HG02759 (cell line): Measurements from ENCODE around the gene CD79B.
"Not testable (repeated sequence)": the region's sequence is repeated elsewhere in the genome, so short reads cannot be mapped to it uniquely, and the experiment has no call there.

ENCODE experiments used
- ATAC-seq: cut with Tn5 transposase; IDR thresholded peaks from one replicate; pipeline ENCODE4 v1.9.1; 2021; ENCODE audit warnings: mild to moderate bottlenecking, moderate library complexity; ENCODE audit not compliant: unreplicated experiment

Gene CD79B

DNA sequence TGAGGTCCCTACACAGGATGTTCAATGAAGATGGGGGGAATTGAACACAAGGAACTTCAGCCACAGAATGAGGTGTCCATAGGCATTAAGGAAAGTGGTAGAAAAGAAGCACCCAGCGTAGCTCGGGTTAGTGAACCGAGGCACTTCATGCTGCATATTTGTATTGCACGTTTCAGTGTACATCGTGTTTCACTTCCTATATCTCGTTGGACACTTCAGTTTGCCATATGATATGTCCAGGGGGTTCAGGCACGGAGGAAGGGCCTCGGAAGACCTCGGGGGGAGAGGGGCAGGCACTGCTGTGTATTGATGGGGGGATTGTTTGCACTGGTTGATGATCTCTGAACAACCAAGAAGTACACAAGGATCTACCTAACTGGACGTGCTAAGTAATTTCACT lies 16.4 kb downstream of the CD79B start:
- ATAC-seq = not testable (repeated sequence)

DNA sequence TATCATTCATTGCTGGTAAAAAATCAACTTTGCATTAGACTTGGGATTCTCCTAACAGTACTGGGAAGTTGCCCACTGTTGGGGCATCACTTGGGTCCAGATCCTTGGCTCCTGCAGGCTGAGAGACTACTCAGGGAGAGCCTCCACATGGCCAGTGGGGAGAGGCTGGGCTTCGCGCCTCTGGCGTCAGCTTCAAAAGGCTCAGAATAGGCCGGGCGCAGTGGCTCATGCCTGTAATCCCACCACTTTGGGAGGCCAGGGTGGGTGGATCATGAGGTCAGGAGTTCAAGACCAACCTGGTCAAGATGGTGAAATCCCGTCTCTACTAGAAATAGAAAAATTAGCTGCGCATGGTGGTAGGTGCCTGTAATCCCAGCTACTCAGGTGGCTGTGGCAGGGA lies 17.7 kb downstream of the CD79B start:
- ATAC-seq = no peak

DNA sequence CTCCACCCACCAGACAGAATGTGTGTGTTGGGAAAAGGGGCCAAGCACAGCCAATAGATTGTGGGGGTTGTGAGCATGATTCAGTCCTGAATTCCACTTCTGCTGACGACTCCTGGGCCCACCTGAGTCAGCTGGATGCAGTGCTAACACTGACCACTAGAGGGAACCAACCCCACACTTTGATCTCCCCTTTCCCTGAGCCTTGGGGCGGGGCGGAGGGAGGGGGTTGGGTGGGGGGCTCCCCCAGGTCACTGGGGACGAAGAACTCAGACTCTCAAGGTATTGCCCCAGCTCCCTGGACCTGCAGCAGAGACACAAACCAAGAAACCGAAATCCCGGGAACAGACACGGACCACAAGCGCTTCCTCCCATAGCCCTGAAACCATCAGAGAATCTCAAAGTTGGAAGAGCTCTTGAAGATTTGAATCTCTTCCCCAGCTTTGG lies 20.5 kb downstream of the CD79B start:
- no peak for ATAC-seq

DNA sequence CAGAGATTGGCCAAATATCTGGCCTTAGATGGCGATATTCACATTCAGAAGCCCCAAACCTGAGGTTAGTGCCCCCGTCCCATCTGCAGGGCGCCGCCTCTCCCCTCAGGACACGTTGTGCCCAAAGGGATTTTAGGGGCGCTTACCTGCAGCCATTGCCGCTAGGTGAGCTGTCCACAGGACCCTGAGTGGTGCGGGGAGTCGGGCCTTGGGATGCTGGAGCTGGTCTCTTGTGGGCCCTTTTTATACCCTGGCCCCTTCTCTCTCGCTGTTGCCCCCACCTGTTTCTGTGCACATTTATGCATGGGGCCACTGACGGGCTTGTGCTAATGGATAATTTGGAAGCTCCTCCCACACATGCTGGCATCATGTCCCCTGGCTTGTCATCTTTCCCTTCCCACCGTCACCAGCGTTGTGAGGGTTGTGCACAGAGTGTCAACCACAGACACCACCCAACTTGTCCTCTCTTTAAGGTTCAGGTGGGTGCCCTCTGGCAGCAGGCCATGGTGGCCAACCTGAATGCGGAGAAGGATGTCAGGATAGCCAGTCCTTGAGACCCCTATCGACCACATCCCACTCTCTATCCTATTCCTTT lies 21.0 kb downstream of the CD79B start, which contains the start of gene CSHL1:
Gene CSHL1, minus strand, starts transcription at position 218 of the 595 bp plus-strand sequence. Its CDS starts 62 bp downstream, at position 156.
- ATAC-seq = no peak

DNA sequence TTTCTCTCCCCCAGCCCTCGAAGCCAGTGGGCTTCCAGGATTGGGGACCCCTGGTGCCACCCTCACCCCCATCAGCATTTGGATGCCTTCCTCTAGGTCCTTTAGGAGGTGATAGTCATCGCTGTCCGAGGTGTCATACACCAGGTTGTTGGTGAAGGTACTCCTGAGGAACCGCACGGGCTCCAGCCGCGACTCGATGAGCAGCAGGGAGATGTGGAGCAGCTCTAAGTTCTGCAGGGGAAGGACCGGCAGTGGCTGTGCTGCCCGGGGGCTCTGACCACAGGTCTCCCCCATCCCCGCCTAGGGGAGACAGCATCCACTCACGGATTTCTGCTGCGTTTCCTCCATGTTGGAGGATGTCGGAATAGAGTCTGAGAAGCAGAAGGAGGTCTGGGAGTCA lies 22.0 kb downstream of the CD79B start:
- ATAC-seq = no peak

DNA sequence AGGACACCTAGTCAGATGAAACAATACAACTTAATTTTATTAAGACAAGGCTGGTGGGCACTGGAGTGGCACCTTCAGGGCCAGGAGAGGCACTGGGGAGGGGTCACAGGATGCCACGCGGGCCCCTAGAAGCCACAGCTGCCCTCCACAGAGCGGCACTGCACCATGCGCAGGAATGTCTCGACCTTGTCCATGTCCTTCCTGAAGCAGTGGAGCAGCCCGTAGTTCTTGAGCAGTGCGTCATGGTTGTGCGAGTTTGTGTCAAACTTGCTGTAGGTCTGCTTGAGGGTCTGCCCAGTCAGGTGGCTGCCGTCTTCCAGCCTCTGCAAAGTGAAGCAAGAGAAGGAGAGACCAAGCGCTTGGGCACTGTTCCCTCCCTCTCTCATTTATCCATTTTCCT lies 22.5 kb downstream of the CD79B start:
- not testable (repeated sequence) for ATAC-seq

DNA sequence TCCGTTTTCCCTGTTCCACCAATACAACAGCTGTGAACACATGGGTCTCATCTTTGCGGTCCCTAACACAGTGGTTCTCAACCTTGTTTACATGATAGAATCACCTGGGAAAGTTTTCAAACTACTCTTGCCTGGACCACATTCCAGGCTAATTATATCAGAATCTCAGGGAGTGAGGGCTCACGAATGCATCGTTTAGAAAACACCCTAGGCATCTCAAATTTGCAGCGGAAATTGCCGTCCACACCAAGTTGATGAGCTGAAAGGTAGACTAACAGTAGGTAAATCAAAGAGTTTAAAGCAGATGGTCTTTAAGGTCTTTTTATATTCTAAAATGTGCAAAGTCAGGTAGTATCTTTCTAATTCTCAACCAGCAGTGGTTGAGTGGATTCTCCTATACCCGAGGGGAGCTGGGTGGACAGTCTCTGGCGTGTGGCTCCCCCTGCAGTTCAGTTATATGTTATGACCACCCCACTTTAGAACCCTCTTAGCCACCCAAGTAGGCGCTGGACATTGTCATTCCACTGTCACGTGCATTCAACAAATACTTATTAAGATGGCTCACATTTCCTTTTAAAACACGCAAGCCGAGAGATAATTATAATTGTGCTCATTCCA lies 24.9 kb downstream of the CD79B start:
- ATAC-seq = not testable (repeated sequence)

DNA sequence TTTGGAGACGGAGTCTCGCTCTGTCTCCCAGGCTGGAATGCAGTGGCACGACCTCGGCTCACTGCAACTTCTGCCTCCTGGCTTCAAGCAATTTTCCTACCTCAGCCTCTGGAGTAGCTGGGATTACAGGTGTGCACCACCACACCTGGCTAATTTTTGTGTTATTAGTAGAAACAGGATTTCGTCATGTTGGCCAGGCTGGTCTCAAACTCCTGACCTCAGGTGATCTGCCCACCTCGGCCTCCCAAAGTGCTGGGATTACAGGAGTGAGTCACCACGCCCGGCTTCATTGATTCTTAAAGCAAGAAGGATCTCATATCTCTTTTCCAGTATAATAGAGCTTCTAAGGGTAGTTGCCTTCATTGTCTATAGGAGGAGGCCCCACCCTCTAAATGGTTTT lies 27.3 kb downstream of the CD79B start:
- ATAC-seq = not testable (repeated sequence)

DNA sequence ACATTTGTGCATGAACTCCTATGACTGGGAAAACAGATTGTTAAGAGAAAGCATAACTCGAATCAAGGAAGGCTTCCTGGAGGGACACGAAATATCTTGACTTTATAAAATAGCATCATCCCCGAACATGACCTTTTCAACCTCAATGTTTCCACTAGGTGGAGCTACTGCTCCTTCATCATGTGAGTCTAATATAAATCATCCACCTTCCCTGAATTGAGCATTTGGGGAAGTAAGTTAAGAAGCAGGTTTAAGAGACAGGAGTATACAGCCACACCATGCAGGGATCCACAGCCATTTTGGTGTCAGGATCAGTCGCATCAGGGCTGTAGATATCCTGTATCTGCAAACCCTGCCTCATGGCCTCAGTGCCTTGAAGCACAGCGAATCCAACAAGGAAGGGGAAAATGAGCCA lies 28.3 kb downstream of the CD79B start:
- ATAC-seq = not testable (repeated sequence)

DNA sequence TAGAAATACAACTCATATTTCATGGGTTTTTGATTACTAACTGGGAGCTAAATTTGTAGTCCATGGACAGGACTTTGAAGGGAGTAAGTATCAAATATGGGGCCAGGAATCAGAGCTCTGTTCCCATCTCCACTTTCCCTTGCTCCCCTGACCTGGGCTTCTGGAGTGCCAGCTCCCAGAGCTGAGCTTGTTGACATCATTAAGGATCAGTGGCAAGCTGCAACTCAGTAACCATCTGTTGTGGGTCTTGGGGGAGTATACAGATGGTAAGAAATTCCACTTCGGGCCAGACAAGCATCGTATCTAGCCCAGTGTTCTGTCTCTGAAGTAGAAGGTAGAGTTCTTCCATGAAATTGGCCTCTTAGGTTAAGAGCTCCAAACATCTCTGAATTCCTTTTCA lies 30.2 kb downstream of the CD79B start:
- ATAC-seq = not testable (repeated sequence)

DNA sequence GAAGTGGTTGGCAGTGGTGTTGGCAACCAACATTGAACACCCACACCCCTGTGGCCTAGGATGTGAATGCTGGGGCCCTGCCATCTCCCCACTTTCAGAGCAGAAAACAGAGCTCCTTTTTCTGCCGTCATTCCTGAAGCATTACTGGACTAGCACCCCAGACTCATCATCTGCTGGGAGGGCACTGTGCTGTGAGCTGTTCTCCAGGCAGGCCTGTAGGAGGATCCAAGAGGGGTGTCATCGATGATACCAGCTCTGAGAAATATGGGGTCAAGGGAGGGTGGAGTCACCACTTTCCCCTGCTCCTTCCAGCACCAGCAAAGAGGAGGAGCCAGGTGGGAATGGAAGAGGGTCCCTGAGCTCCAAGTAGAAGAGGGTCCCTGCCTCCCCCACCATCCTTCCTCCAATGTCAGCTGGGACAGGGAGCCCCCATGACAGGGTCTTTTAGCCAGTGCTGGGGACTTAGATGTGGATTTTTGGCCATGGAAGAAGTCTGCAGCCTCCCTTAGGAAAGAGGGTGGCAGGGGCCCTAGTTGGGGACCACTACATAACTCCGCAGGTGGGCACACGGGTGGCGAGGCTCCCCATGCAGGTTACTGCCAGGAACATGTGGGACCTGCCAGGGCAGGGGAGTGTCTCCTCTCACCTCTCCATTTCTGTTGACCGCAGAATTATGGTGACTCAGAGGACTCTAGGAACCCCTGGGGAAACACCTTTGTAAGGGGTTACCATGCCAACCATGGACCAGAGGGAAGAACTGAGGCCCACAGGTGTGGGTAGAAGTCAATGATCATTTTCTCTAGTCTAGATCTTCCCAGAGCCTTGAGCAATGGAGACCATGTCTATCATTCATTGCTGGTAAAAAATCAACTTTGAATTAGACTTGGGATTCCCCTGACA lies 33.0 kb downstream of the CD79B start:
- not testable (repeated sequence) for ATAC-seq

DNA sequence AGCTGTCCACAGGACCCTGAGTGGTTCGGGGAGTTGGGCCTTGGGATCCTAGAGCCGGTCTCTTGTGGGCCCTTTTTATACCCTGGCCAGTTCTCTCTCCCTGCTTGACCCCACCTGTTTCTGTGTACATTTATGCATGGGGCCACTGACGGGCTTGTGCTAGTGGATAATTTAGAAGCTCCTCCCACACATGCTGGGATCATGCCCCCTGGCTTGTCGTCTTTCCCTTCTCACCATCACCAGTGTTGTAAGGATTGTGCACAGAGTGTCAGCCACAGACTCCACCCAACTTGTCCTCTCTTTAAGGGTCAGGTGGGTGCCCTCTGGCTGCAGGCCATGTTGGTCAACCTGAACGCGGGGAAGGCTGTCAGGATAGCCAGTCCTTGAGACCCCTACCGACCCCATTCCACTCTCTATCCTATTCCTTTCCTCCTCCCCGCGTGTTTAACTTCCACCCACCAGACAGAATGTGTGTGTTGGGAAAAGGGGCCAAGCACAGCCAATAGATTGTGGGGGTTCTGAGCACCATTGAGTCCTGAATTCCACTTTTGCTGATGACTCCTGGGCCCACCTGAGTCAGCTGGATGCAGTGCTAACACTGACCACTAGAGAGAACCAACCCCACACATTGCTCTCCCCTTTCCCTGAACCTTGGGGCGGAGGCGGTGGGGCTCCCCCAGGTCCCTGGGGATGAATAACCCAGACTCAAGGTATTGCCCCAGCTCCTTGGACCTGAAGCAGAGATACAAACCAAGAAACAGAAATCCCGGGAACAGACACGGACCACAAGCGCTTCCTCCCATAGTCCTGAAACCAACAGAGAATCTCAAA lies 35.4 kb downstream of the CD79B start, which contains the start of gene CSH1:
Gene CSH1, minus strand, starts transcription at position 51 of the 831 bp plus-strand sequence. CDS start 63 bp downstream, outside the sequence.
- ATAC-seq = not testable (repeated sequence)

DNA sequence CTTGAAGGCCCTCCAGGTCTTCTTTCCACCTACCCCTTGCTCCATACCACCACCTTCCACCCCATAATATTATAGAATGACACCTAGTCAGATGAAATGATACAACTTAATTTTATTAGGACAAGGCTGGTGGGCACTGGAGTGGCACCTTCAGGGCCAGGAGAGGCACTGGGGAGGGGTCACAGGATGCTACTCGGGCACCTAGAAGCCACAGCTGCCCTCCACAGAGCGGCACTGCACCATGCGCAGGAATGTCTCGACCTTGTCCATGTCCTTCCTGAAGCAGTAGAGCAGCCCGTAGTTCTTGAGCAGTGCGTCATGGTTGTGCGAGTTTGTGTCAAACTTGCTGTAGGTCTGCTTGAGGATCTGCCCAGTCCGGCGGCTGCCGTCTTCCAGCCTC lies 37.3 kb downstream of the CD79B start:
- ATAC-seq = not testable (repeated sequence)

DNA sequence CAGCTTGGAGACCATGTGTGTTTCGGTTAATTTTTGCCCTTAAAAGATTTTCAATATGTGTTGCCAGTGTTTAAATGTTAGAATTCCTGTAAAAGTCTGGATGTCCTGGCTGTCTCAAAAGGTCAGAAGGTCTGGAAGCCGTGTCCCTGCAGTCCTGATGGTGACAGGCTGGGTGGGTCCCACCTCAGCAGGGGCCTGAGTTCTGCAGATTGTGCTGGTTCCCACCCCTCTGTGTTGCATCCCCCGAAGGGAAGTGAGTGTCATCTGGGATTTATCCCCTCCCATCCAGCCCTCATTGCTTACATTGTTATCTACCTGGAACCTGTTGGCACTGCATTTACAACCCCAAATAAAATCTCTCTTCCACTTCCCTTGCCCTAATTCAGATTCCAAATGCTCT lies 38.1 kb downstream of the CD79B start:
- ATAC-seq = not testable (repeated sequence)

DNA sequence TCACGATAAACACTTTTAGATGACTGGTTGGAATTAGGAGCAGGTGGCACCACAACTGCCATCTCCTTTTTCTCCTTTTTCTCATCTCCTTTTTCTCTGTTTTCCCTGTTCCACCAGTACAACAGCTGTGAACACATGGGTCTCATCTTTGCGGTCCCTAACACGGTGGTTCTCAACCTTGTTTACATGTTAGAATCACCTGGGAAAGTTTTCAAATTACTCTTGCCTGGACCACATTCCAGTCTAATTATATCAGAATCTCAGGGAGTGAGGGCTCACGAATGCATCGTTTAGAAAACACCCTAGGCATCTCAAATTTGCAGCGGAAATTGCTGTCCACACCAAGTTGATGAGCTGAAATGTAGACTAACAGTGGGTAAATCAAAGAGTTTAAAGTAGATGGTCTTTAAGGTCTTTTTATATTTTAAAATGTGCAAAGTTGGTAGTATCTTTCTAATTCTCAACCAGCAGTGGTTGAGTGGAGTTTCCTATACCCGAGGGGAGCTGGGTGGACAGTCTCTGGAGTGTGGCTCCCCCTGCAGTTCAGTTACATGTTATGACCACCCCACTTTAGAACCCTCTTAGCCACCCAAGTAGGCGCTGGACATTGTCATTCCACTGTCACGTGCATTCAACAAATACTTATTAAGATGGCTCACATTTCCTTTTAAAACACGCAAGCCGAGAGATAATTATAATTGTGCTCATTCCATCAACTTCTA lies 39.7 kb downstream of the CD79B start:
- not testable (repeated sequence) for ATAC-seq

DNA sequence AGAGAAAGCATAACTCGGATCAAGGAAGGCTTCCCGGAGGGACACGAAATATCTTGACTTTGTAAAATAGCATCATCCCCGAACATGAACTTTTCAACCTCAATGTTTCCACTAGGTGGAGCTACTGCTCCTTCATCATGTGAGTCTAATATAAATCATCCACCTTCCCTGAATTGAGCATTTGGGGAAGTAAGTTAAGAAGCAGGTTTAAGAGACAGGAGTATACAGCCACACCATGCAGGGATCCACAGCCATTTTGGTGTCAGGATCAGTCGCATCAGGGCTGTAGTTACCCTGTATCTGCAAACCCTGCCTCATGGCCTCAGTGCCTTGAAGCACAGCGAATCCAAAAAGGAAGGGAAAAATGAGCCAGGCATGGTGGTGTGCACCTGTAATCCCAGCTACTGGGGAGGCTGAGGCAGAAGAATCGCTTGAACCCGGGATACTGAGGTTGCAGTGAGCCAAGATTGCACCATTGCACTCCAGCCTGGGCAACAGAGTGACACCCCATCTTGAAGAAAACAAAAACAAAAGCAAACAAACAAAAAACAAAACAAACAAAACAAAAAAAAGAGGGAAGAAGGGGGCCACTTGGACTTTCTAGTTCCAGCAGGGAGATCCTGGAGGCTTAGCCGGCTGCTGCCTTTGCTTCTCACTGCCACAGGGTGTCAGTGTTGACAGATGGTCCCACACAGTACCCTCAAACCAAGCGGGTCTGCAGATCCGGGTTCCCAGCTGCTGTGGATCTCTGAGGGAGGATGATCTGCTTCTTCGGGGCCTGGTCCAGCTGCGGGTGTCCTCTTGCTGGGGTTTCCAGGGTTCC lies 42.9 kb downstream of the CD79B start:
- not testable (repeated sequence) for ATAC-seq

DNA sequence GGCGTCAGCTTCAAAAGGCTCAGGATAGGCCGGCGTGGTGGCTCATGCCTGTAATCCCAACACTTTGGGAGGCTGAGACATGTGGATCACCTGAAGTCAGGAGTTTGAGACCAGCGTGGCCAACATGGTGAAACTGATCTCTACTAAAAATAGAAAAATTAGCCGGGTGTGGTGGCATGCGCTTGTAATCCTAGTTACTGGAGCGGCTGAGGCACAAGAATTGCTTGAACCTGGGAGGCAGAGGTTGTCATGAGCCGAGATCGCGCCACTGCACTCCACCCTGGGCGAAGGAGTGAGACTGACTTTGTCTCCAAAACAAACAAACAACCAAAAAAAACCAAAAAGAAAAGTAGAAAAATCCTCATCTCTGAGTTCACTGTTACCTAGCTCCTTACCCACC lies 47.0 kb downstream of the CD79B start:
- ATAC-seq = not testable (repeated sequence)

DNA sequence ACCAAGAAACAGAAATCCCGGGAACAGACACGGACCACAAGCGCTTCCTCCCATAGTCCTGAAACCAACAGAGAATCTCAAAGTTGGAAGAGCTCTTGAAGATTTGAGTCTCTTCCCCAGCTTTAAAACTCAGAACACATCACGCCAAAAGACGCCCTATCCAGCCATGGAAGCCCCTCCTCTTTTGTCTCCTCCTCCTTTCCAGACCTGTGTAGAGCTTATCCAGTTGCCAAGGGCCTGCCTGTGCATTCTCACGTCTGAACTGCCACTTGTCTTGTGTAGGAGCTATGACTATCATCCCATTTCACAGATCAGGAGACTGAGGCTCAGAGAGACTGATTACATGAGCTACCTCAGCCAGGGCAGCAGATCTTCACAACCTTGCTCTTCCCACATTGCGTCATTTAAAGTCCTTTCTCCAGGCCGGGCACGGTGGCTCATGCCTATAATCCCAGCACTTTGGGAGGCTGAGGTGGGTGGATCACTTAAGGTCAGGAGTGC lies 49.5 kb downstream of the CD79B start:
- not testable (repeated sequence) for ATAC-seq
